Thyroid gland (tissue), 4 donors: Measurements from ENCODE around the gene CYSTM1. TPM values are rescaled to one million over a fixed set of nuclear protein-coding genes. Genes with fewer than 3 reads are reported as not detected.

Experiments used
- DNase-seq, 2 donors: peaks; one replicate each; pipeline ENCODE4 v3.0.0-alpha.2; 2019
- H3K27ac ChIP-seq, 3 donors: fragments of 200-600 bp; sonication (generic); 1 replicate in 2 of 3; 2 replicates in 1 of 3; pipeline ENCODE4 v1.5.1; 2016 to 2019; ENCODE audit warnings: mild to moderate bottlenecking in 1 of 3, moderate library complexity in 1 of 3
- H3K27me3 ChIP-seq: fragments of 200-600 bp; sonication (generic); one replicate; pipeline ENCODE4 v1.5.1; 2019
- H3K36me3 ChIP-seq, 2 donors: fragments of 200-600 bp; sonication (generic); one replicate each; pipeline ENCODE4 v1.5.1; 2016 to 2019
- H3K4me1 ChIP-seq, 2 donors: fragments of 200-600 bp; sonication (generic); one replicate each; pipeline ENCODE4 v1.5.1; 2017 to 2019
- H3K4me3 ChIP-seq, 3 donors: fragments of 200-600 bp; sonication (generic); replicated peaks in 1 of 3; 1 replicate in 2 of 3; 2 replicates in 1 of 3; pipeline ENCODE4 v1.5.1; 2016; ENCODE audit warnings: mild to moderate bottlenecking in 1 of 3
- H3K9me3 ChIP-seq: fragments of 200-600 bp; sonication (generic); one replicate; pipeline ENCODE4 v1.5.1; 2017
- CTCF ChIP-seq, 6 experiments: fragments of 200-600 bp in 3 of 6; fragments of 450-650 bp in 3 of 6; sonication (generic) in 3 of 6; IDR thresholded peaks; one replicate each; pipeline ENCODE4 v1.5.1; 2016 to 2019; ENCODE audit warnings: antibody characterized with exemption in 6 of 6, mild to moderate bottlenecking in 2 of 6, inconsistent platforms in 1 of 6, moderate library complexity in 1 of 6
- POLR2A ChIP-seq, 2 donors: fragments of 450-650 bp; IDR thresholded peaks; one replicate each; pipeline ENCODE4 v1.6.1; 2017; ENCODE audit warnings: antibody characterized with exemption in 2 of 2, mild to moderate bottlenecking in 2 of 2, moderate library complexity in 1 of 2
- WGBS, 2 donors: methylation state at CpG; one replicate each; pipeline ENCODE4 v1.1.5; 2017; 5-methylcytosine and 5-hydroxymethylcytosine counted together
- intact Hi-C: fragments of 100-400 bp; cut with DNase I; formaldehyde crosslinking; loops from one replicate; pipeline ENCODE4 v1.15.1; 2023
- total RNA-seq, 4 donors: library from RNA; depleted of rRNA; stranded (reverse); fragments of >200 nt; gene quantifications; one replicate each; pipeline ENCODE4 v1.2.3, GENCODE V29; 2016

Gene CYSTM1
- total RNA-seq, 4 donors from 2014 or later: 55.4 to 238 (median 112) TPM

- H3K27me3 ChIP-seq: no peaks in the 10 kb centered on the region
- H3K36me3 ChIP-seq: no peaks in the 10 kb centered on the region
- H3K9me3 ChIP-seq: no peaks in the 10 kb centered on the region
- peak; percentile 32 to 35 for DNase-seq
- no peak overlapping the region for H3K4me3 ChIP-seq
- TF ChIP-seq CTCF (IDR thresholded peaks at IDR 0.05) (no peak), POLR2A (IDR thresholded peaks at IDR 0.05) (no peak)
- peaks cover 24 to 58% of the 10 kb centered on the region in 2 donors for H3K4me1 ChIP-seq
- 77 to 78% methylated on average over 9 of the region's 9 CpGs for WGBS, 2 donors
- H3K27ac ChIP-seq: peak overlapping the region in 2 of 3 donors; percentile 3 to 39
- intact Hi-C loops: no loop called here
These were observed 44.3 kb downstream of the CYSTM1 start for GRCh38 chr5:140219068-140219991.

GRCh38 chr5:140220032-140220697, 45.2 kb downstream of the CYSTM1 start:
- WGBS, 2 donors: 63 to 71% methylated on average over 3 of the region's 3 CpGs
- H3K27me3 ChIP-seq: no peaks in the 10 kb centered on the region
- TF ChIP-seq CTCF (IDR thresholded peaks at IDR 0.05) (no peak), POLR2A (IDR thresholded peaks at IDR 0.05) (no peak)
- H3K27ac ChIP-seq: peak overlapping the region in 2 of 3 donors; percentile 3 to 39
- DNase-seq: no peak
- no peaks in the 10 kb centered on the region for H3K36me3 ChIP-seq
- no peak overlapping the region for H3K4me3 ChIP-seq
- H3K9me3 ChIP-seq: no peaks in the 10 kb centered on the region
- peaks cover 24 to 55% of the 10 kb centered on the region in 2 donors for H3K4me1 ChIP-seq
- intact Hi-C loops: no loop called here

GRCh38 chr5:140220698-140221064, 45.7 kb downstream of the CYSTM1 start:
- no peaks in the 10 kb centered on the region for H3K27me3 ChIP-seq
- H3K4me1 ChIP-seq: peaks cover 24 to 55% of the 10 kb centered on the region in 2 donors
- intact Hi-C loops: no loop called here
- DNase-seq: peak in 1 of 2 donors; percentile 12
- H3K27ac ChIP-seq: peak overlapping the region in 1 of 3 donors; percentile 3
- 83 to 100% methylated on average over 1 of the region's 1 CpG for WGBS, 2 donors
- H3K4me3 ChIP-seq: no peak overlapping the region
- TF ChIP-seq CTCF (IDR thresholded peaks at IDR 0.05): no peak
- no peak for TF ChIP-seq POLR2A (IDR thresholded peaks at IDR 0.05)
- no peaks in the 10 kb centered on the region for H3K36me3 ChIP-seq
- H3K9me3 ChIP-seq: no peaks in the 10 kb centered on the region

- H3K4me1 ChIP-seq: peaks cover 24 to 55% of the 10 kb centered on the region in 2 donors
These were observed 46.8 kb downstream of the CYSTM1 start for GRCh38 chr5:140221697-140222223.

More at GRCh38 chr5:140221697-140222223, 46.8 kb downstream of the CYSTM1 start:
- 85 to 88% methylated on average over 5 of the region's 5 CpGs for WGBS, 2 donors
- no peak overlapping the region for H3K4me3 ChIP-seq
- peak overlapping the region in 1 of 3 donors; percentile 48 for H3K27ac ChIP-seq
- H3K27me3 ChIP-seq: no peaks in the 10 kb centered on the region
- TF ChIP-seq POLR2A (IDR thresholded peaks at IDR 0.05): no peak
- no peak for TF ChIP-seq CTCF (IDR thresholded peaks at IDR 0.05)
- peak; percentile 29 to 34 for DNase-seq
- intact Hi-C loops: no loop called here
- no peaks in the 10 kb centered on the region for H3K9me3 ChIP-seq
- no peaks in the 10 kb centered on the region for H3K36me3 ChIP-seq
